ENCODE results near the gene GAS6. TPM values are rescaled to one million over a fixed set of nuclear protein-coding genes. Genes with fewer than 3 reads are reported as not detected.

The GAS6 gene
- total RNA-seq, 2 donors from 2014 or later: 206 to 254 TPM

DNA sequence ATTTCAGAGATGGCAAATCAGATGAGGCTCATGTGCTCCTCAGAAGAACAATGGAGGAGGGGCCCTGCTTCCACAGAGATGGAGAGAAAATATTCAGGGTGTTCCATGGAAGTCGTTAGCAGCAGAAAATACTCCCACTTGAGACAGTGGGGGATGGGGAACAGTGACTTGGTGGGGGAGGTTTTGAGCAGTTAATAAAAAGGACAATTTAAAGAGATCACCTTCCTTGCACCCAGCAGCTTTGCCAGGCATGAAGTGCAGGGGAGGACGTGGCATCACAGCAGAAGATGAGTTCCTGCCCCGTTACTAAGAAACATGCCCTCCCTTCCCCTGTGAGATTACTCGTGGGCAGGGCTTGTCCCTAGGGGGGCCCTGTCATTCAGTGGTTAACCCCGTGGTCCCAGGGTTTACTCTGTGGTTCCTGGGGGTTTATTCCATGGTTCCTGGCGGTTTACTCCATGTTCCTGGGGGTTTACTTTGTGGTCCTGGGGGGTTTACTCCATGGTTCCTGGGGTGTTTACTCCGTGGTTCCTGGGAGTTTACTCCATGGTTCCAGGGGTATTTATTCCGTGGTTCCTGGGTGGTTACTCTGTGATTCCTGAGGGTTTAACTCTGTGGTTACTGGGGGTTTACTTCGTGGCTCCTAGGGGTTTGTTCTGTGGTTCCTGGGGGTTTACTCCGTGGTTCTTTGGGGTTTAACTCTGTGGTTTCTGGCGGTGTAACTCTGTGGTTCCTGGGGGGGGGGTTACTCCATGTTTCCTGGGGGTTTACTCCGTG, 55.6 kb downstream of the GAS6 start:
- Histone ChIP-seq H3K9me3 (peaks cover 0 to 18% of the 10 kb centered on the region in 2 donors), H3K27ac (no peak overlapping the region), H3K36me3 (no peaks in the 10 kb centered on the region), H3K4me1 (peaks cover 0 to under 1% of the 10 kb centered on the region in 2 donors), H3K4me3 (no peak overlapping the region), H3K27me3 (no peaks in the 10 kb centered on the region)
- TF ChIP-seq, protein P1, sequence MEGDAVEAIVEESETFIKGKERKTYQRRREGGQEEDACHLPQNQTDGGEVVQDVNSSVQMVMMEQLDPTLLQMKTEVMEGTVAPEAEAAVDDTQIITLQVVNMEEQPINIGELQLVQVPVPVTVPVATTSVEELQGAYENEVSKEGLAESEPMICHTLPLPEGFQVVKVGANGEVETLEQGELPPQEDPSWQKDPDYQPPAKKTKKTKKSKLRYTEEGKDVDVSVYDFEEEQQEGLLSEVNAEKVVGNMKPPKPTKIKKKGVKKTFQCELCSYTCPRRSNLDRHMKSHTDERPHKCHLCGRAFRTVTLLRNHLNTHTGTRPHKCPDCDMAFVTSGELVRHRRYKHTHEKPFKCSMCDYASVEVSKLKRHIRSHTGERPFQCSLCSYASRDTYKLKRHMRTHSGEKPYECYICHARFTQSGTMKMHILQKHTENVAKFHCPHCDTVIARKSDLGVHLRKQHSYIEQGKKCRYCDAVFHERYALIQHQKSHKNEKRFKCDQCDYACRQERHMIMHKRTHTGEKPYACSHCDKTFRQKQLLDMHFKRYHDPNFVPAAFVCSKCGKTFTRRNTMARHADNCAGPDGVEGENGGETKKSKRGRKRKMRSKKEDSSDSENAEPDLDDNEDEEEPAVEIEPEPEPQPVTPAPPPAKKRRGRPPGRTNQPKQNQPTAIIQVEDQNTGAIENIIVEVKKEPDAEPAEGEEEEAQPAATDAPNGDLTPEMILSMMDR (IDR thresholded peaks at IDR 0.05): no peak
- DNase-seq (ENCODE audit: low spot score): no peak

DNA sequence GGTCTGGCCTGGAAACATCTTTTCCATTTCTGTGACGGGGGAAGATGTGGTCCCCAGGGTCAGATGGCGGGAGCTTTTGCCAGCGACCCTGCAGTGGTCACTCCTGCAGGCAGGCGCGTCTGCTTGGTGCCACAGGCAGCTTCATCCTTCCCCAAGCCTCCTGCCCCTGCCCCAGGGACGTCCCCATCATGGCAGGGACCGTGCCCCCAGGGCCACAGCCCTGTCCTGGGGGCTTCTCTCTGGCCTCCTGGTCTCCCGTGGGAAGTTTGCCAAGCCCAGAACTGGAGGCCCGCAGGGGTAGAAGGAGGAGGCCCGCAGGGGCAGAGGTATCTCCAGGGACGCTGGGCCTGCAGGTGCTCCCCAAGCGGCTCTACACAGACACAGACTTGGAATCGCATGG, 57.4 kb downstream of the GAS6 start:
- peaks cover 0 to 18% of the 10 kb centered on the region in 2 donors for H3K9me3 ChIP-seq
- TF ChIP-seq, protein P1 (IDR thresholded peaks at IDR 0.05): no peak
- no peak for DNase-seq (ENCODE audit: low spot score)
- no peak overlapping the region for H3K4me3 ChIP-seq
- H3K27ac ChIP-seq: no peak overlapping the region
- H3K27me3 ChIP-seq: no peaks in the 10 kb centered on the region
- no peaks in the 10 kb centered on the region for H3K36me3 ChIP-seq
- H3K4me1 ChIP-seq: peaks cover 0 to 15% of the 10 kb centered on the region in 2 donors

- Histone ChIP-seq H3K27me3 (no peaks in the 10 kb centered on the region), H3K9me3 (peaks cover 0 to 18% of the 10 kb centered on the region in 2 donors), H3K36me3 (no peaks in the 10 kb centered on the region), H3K27ac (no peak overlapping the region), H3K4me3 (no peak overlapping the region), H3K4me1 (peaks cover 0 to 15% of the 10 kb centered on the region in 2 donors)
- TF ChIP-seq, protein P1 (IDR thresholded peaks at IDR 0.05): no peak
- no peak for DNase-seq (ENCODE audit: low spot score)
These were observed 57.8 kb downstream of the GAS6 start for GRCh38 chr13:113806104-113806471.

- Histone ChIP-seq H3K4me1 (peaks cover 0 to 15% of the 10 kb centered on the region in 2 donors), H3K27ac (no peak overlapping the region), H3K9me3 (peaks cover 0 to 18% of the 10 kb centered on the region in 2 donors), H3K27me3 (no peaks in the 10 kb centered on the region), H3K4me3 (no peak overlapping the region), H3K36me3 (no peaks in the 10 kb centered on the region)
- TF ChIP-seq, protein P1 (IDR thresholded peaks at IDR 0.05): no peak
- DNase-seq (ENCODE audit: low spot score): no peak
These were observed 58.3 kb downstream of the GAS6 start for GRCh38 chr13:113805431-113806103.

DNA sequence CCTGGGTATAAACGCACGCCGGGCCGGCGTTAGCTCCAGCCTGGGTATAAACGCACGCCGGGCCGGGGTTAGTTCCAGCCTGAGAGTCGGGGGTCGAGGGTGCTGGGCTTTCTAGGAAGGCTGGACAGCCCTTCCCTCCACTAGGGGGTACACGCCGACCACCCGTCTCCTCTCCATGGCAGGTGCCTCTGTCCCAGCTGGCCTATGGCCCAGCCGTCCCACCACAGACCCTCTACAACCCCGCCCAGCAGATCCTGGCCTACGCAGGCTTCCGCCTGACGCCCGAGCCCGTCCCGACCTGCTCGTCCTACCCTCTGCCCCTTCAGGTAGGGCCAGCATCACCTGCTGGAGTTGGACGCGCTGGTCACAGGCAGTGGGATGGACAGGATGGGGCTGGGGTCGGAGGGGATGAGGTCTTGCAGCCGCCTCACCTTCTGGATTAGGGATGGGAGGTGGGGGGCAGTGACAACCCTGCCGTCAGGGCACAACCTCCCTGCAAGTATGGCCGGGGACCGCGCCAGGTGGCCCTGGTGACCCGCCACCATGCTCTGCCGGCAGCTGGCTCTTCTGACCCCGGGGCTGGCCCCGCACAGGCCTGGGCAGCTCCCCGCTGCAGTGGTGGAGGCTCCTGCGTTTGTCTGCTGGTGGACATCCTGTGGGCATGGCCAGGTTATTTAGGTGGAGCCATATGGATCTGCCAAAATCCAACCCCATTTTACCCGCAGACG, 59.0 kb downstream of the GAS6 start:
- TF ChIP-seq, protein P1 (IDR thresholded peaks at IDR 0.05): no peak
- Histone ChIP-seq H3K27ac (no peak overlapping the region), H3K36me3 (no peaks in the 10 kb centered on the region), H3K27me3 (no peaks in the 10 kb centered on the region), H3K4me3 (no peak overlapping the region), H3K9me3 (peaks cover 0 to 18% of the 10 kb centered on the region in 2 donors), H3K4me1 (peaks cover 0 to 15% of the 10 kb centered on the region in 2 donors)
- no peak for DNase-seq (ENCODE audit: low spot score)

Data from right atrium auricular region (tissue), 2 donors.